ENCODE measurements around the gene FER1L5. TPM values are rescaled to one million over a fixed set of nuclear protein-coding genes. Genes with fewer than 3 reads are reported as not detected.

The FER1L5 gene
- total and polyA plus RNA-seq, 2 donors (not counting 1 experiment from before 2014, with no cell fraction given) = not detected

DNA sequence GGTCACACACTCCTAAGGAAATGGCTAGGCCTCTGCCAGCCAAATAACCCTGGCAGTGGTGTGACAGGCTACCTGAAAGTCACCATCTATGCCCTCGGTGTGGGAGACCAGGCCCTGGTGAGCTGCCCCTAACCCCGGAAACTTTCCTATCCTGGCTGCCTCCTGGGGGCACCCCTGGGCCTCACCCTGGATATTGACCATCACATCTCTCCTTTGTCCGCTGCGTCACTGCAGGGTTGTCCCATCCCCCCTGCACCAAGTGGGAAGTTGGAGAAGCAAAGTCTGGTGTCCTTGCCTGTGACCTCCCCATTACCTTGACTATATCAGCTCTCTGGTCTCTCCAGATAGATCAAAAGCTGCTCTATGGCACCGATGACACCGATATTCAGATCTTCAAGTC is 18.8 kb downstream of the FER1L5 start:
- Histone ChIP-seq H3K9me3 (ENCODE audit: control extremely low read depth in 1 of 3, control insufficient read depth in 2 of 3, insufficient read depth in 1 of 3, low read length in 2 of 3) (peaks cover 0 to 2% (median 0%) of the 10 kb centered on the region in 3 donors), H3K27ac (ENCODE audit: low read length in 2 of 2) (no peak overlapping the region), H2AFZ (ENCODE audit: insufficient read depth, low read depth, low read length, poor library complexity, severe bottlenecking) (no peak overlapping the region), H3K4me1 (ENCODE audit: control insufficient read depth in 2 of 2, insufficient read depth in 2 of 2, low read length in 2 of 2) (peaks cover 4 to 5% of the 10 kb centered on the region in 2 donors), H3K36me3 (replicated peaks in 1 of 2; ENCODE audit: control extremely low read depth in 1 of 2, control insufficient read depth in 1 of 2, extremely low read depth in 1 of 2, insufficient read depth in 2 of 2, low read length in 1 of 2) (no peaks in the 10 kb centered on the region), H3K4me2 (replicated peaks; ENCODE audit: low read depth, low read length, poor library complexity, severe bottlenecking) (no peak overlapping the region), H4K20me1 (ENCODE audit: control insufficient read depth, insufficient read depth, low read length, poor library complexity, severe bottlenecking) (no peaks in the 10 kb centered on the region), H3K27me3 (replicated peaks in 1 of 4; ENCODE audit: control extremely low read depth in 1 of 4, control insufficient read depth in 3 of 4, insufficient read depth in 4 of 4, low read length in 3 of 4) (no peaks in the 10 kb centered on the region), H3K4me3 (ENCODE audit: control extremely low read depth in 1 of 5, extremely low read depth in 1 of 5, insufficient read depth in 1 of 5, low read depth in 2 of 5, low read length in 4 of 5) (no peak overlapping the region), H3K9ac (ENCODE audit: low read length) (no peak overlapping the region), H3K79me2 (ENCODE audit: control insufficient read depth, insufficient read depth, low read length) (no peaks in the 10 kb centered on the region)
- H3K4me1 Mint-ChIP-seq = peaks cover 4% of the 10 kb centered on the region
- intact Hi-C loops (cut with micrococcal nuclease) = no loop called here
- H3K9me3 Mint-ChIP-seq (ENCODE audit: insufficient read depth) = no peaks in the 10 kb centered on the region
- no peak overlapping the region for H3K27ac Mint-ChIP-seq
- no peak for TF ChIP-seq EZH2 (IDR thresholded peaks at IDR 0.05; ENCODE audit: borderline replicate concordance, insufficient read depth, low read depth, low read length, poor library complexity, severe bottlenecking)
- TF ChIP-seq, protein P1, sequence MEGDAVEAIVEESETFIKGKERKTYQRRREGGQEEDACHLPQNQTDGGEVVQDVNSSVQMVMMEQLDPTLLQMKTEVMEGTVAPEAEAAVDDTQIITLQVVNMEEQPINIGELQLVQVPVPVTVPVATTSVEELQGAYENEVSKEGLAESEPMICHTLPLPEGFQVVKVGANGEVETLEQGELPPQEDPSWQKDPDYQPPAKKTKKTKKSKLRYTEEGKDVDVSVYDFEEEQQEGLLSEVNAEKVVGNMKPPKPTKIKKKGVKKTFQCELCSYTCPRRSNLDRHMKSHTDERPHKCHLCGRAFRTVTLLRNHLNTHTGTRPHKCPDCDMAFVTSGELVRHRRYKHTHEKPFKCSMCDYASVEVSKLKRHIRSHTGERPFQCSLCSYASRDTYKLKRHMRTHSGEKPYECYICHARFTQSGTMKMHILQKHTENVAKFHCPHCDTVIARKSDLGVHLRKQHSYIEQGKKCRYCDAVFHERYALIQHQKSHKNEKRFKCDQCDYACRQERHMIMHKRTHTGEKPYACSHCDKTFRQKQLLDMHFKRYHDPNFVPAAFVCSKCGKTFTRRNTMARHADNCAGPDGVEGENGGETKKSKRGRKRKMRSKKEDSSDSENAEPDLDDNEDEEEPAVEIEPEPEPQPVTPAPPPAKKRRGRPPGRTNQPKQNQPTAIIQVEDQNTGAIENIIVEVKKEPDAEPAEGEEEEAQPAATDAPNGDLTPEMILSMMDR (IDR thresholded peaks at IDR 0.05) = no peak
- H3K27me3 Mint-ChIP-seq = no peaks in the 10 kb centered on the region
- no peak overlapping the region for H3K4me3 Mint-ChIP-seq
- 100% methylated on average over 4 of the region's 6 CpGs for WGBS (ENCODE audit: insufficient coverage)
- ChIA-PET POLR2A (no interaction called here), CTCF (no interaction called here)
- DNase-seq = no peak
- no peak for ATAC-seq (ENCODE audit: low read depth)

DNA sequence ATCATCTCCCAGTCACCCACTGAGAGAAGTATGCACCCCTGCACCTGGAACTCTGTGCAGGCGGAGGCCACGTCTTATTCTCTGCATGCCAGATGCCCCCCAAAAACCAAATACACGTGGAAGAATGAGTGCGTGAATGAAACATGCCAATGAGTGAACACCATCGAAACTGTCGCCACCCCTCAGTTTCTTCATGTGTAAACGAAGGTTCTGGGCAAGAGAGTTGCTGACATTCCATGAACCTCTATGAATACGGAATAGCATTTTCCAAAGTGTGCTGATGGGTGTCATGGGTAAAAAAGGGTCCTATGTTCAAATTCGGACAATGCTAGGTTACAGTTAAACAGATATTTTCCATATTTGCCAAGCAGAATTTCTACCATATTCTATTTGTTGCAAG is 19.8 kb downstream of the FER1L5 start:
- peaks cover 0 to 2% (median 0%) of the 10 kb centered on the region in 3 donors for H3K9me3 ChIP-seq (ENCODE audit: control extremely low read depth in 1 of 3, control insufficient read depth in 2 of 3, insufficient read depth in 1 of 3, low read length in 2 of 3)
- Mint-ChIP-seq H3K27ac (no peak overlapping the region), H3K9me3 (ENCODE audit: insufficient read depth) (no peaks in the 10 kb centered on the region), H3K4me3 (no peak overlapping the region), H3K4me1 (peaks cover 2% of the 10 kb centered on the region), H3K27me3 (no peaks in the 10 kb centered on the region)
- POLR2A ChIA-PET = no interaction called here
- H2AFZ ChIP-seq (ENCODE audit: insufficient read depth, low read depth, low read length, poor library complexity, severe bottlenecking) = no peak overlapping the region
- WGBS (ENCODE audit: insufficient coverage) = 98% methylated on average over 7 of the region's 9 CpGs
- TF ChIP-seq EZH2 (IDR thresholded peaks at IDR 0.05; ENCODE audit: borderline replicate concordance, insufficient read depth, low read depth, low read length, poor library complexity, severe bottlenecking) = no peak
- TF ChIP-seq, protein P1 (IDR thresholded peaks at IDR 0.05) = no peak
- CTCF ChIA-PET = no interaction called here
- no peak overlapping the region for H3K4me2 ChIP-seq (replicated peaks; ENCODE audit: low read depth, low read length, poor library complexity, severe bottlenecking)
- H3K4me3 ChIP-seq (ENCODE audit: control extremely low read depth in 1 of 5, extremely low read depth in 1 of 5, insufficient read depth in 1 of 5, low read depth in 2 of 5, low read length in 4 of 5) = no peak overlapping the region
- no peaks in the 10 kb centered on the region for H4K20me1 ChIP-seq (ENCODE audit: control insufficient read depth, insufficient read depth, low read length, poor library complexity, severe bottlenecking)
- no peak for ATAC-seq (ENCODE audit: low read depth)
- intact Hi-C loops (cut with micrococcal nuclease) = no loop called here
- H3K4me1 ChIP-seq (ENCODE audit: control insufficient read depth in 2 of 2, insufficient read depth in 2 of 2, low read length in 2 of 2) = no peaks in the 10 kb centered on the region
- no peaks in the 10 kb centered on the region for H3K36me3 ChIP-seq (replicated peaks in 1 of 2; ENCODE audit: control extremely low read depth in 1 of 2, control insufficient read depth in 1 of 2, extremely low read depth in 1 of 2, insufficient read depth in 2 of 2, low read length in 1 of 2)
- DNase-seq = no peak
- H3K9ac ChIP-seq (ENCODE audit: low read length) = no peak overlapping the region
- no peaks in the 10 kb centered on the region for H3K27me3 ChIP-seq (replicated peaks in 1 of 4; ENCODE audit: control extremely low read depth in 1 of 4, control insufficient read depth in 3 of 4, insufficient read depth in 4 of 4, low read length in 3 of 4)
- no peak overlapping the region for H3K27ac ChIP-seq (ENCODE audit: low read length in 2 of 2)
- H3K79me2 ChIP-seq (ENCODE audit: control insufficient read depth, insufficient read depth, low read length) = no peaks in the 10 kb centered on the region
